HG03460 (cell line): ENCODE measurements around the gene MEIS1.
"Not testable (repeated sequence)": the region's sequence is repeated elsewhere in the genome, so short reads cannot be mapped to it uniquely, and the experiment has no call there.

ENCODE experiments used
- ATAC-seq: cut with Tn5 transposase; IDR thresholded peaks from one replicate; pipeline ENCODE4 v1.9.1; 2021; ENCODE audit not compliant: unreplicated experiment

Gene MEIS1

DNA sequence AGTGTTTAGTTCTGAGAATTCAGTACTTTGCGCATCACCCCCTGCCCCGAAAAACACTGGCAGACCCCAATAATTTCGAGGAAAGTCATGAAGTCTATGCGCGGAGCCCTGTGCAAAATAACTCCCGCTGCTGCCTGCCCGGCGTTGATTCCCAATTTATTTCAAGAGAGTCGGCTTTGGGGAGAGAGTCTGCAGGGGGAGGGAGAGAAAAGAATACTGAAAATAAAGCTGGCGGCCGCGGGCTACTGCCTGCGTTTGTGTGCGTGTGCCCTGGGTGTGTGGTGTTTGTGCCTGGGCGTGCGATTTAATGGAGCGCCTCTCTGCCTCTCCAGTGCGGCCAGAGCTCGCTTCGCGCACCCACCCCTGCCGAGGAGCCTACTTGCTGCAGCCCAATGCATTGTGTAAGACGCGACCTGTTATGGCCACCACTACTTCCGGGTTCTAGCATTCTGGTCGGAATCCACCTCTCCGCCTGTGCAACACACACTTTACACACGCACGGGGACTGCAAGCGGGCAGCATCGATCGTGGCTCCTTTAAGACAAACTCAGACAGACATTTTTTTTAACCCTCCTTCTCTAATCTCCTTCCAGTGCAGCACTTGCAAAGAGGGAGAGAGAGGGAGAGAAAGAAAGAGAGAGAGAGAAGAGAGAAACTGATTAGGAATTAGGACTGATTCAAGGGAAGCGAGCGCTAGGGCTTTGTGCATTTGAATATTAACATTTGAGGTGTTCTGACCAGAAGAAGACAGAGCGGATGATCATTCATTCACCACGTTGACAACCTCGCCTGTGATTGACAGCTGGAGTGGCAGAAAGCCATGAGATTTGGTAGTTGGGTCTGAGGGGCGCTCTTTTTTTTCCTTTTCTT is at the start of gene MEIS1:
Gene MEIS1 (plus strand): TSS at position 447 of the 870 bp plus-strand sequence. CDS start 732 bp downstream, outside the sequence.
- ATAC-seq: peak; percentile 78

DNA sequence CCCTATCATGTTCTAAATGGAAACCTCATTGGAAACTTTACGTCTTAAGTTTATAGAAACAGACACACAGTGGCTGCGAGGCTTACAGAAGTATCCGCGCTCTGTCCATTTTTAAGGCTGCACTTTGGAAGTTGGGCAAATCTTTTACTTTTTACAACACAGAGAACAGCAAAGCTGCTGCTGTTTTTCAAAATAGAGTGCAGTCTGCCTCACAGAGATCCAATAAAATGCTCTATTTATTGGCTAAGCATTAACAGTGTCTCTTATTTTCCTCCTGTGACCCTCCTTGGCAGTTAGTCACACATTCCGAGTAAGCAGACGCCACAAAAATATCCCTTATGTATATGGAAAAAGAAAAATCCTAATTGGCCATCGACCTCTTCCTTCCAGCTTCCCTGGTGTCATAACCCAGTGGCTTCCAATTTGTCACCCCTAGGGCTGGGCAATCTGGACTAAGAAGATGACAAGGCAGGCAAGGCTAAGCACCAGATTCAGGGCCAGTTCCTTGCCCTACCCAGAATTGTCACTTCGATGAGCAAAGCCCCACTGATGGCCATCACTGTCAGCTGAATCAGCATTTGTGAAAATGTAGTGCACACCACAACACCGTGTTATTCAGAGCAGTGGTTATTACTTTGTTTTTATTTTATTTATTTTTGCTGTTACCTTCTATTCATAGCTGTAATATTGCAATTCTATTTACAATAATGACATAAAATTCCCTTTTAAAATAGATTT is 47.7 kb upstream of the MEIS1 start:
- no peak for ATAC-seq

DNA sequence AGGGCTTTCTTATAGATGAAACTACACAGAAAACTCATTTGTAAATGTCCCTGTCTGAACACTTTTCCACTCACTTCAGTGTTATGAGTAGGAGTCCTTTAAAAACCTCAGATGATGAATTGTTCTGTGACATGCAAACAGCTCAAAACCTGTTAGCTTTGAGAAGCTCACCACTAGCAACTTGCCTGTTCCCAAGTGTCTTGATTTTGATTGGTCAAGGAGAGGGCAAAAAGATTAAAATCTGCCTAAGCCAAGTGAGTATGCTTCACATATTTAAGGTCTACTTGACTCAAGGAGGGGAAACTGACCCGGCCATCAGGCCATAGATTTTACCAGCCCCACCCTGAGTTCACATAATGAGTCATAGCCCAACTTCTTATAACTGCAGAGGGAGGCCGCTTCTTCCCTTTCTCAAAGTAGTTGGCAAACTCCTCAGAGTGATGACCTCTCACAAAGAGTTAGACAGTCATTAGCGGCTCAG is 45.2 kb upstream of the MEIS1 start:
- ATAC-seq: no peak

DNA sequence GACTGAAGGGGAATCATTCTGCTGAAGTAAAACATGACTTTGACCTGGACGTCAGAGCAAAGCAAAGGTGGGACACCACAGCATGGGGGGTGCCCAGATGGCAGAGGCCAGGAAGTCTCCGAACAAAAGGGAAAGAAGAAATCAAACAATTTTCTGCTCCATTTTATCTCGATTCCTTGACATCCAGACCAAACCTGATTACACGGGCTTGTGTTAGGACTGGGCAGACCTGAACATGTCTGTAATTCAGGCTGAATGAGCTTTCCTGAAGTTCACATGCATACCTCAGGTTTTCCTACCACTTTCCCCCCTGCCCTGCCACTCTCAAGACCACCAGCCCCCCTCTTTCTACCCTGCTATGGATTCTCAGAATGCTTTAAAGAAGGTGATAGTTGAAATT is 44.8 kb upstream of the MEIS1 start:
- ATAC-seq: no peak

DNA sequence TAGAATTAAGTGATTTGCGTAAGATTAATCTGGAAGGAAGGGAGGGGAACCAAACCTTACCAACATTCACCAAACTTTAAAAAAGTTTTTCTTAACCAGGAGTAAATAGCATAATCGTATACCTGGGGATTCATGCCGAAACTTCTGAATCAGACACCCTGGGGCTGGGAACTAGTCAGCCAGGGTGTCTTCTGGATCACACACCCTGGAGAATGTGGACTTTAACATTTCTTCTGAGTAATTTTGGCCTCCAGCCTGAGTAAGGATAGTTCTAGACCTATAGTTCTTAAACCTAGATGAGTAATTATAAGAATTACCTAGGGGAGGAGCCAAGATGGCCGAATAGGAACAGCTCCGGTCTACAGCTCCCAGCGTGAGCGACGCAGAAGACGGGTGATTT is 44.1 kb upstream of the MEIS1 start:
- no peak for ATAC-seq

DNA sequence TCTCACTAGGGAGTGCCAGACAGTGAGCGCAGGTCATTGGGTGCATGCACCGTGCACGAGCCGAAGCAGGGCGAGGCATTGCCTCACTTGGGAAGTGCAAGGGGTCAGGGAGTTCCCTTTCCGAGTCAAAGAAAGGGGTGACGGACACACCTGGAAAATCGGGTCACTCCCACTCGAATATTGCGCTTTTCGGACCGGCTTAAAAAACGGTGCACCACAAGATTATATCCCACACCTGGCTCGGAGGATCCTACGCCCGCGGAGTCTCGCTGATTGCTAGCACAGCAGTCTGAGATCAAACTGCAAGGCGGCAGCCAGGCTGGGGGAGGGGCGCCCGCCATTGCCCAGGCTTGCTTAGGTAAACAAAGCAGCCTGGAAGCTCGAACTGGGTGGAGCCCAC is 43.7 kb upstream of the MEIS1 start:
- ATAC-seq: not testable (repeated sequence)

DNA sequence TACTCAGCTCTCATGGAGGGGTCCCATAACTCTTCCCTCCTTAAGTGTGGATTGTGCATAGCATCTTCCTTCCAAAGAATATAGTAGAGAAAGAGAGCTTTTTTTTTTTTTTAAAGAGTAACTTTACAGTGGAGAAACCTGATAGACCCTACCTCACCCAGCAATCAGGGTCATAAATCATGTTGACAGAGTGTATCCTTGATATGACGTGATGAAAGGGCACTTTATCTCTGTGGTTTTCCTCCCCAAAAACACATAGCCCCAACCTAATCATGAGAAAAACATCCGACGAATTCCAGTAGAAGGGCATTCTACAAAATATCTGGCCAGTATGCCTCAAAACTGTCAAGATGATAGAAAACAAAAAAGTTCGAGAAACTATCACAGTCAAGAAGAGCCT is 29.5 kb upstream of the MEIS1 start:
- ATAC-seq: no peak

DNA sequence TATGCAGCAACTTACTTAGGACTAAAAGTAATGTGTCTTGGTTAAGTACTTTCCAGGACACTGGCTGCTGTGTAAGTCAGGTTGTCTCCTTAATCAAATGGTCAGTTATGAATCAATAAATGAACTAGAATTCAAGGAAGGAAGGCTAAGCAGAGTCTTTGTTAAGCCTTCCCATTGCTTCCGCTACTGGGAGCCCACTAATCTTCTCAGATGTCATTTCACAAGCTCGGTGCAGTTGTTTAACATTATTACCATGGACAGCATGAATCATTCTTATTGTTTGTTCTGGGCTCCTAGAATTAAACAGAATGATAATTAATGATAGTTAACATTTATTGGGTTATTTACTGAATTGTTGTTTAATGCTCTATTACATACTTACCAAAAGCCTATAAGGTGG is 26.0 kb upstream of the MEIS1 start:
- no peak for ATAC-seq

DNA sequence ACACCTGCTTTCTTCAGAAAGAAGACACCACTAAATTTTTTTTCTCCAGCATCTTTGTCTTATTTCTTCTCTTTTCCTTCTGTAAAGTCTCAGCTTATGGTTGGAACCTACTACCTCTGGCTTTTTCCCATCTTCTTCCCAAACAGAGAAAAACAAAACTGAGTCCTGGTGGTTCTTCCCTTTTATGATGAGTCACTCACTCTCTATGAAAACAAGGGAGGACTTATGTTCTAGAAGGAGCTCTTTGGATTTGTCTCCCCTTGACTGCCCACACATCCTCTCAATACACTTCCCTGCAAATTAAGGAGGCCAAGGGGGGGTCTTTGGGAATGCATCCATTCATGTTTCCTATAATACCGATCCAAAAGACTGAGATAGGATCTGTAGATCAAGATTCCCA is 22.1 kb upstream of the MEIS1 start:
- ATAC-seq: no peak

DNA sequence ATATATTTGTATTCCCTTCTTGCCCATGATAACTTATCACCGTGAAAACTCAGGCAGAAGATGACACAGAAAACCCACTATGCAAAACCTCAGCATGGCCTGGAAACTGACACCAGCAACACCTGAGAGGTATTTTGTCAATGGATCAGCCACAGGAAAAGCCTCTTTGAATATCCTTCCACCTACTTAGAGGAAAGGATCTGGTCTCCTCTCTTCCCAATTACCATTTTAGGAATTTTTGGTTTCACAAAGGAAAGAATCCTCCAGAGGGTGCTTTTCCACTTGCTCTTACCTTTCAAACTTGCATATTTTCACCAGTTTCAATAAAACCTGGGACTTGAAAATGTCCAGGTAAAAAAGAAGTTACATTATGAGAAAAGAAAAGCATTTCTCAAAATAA is 20.0 kb upstream of the MEIS1 start:
- no peak for ATAC-seq

DNA sequence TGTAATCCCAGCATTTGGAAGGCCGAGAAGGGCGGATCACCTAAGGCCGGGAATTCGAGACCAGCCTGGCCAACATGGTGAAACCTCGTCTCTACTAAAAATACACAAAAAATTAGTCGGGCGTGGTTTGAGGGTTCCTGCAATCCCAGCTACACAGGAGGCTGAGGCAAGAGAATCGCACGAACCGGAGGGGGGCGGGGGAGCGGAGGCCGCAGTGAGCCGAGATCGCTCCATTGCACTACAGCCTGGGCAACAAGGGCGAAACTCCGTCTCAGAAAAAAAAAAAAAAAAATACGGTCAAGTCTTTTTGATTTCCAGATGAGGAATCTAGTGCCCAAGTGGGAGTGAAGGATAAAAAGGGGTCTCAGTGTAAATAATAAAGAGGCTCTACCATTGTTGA is 16.5 kb upstream of the MEIS1 start:
- no peak for ATAC-seq

DNA sequence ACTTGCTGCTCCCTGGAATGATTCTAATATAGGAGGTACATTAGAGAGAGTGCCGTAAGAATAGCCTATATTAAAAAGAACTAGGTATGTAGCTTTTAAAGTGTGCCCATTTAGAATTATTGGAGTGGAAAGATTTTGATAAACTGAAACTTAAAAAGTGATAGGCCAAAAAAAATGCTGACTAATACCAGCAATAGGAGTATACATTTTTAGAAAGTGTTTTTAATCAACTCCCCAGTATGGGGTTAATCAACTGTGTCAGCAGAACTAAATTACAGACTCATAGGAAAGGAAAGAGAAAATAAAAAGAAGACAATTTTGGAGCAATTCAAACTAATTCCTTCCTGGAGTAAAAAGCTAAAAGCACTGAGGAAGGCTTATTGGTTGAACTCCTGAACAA is 13.3 kb upstream of the MEIS1 start:
- ATAC-seq: no peak

DNA sequence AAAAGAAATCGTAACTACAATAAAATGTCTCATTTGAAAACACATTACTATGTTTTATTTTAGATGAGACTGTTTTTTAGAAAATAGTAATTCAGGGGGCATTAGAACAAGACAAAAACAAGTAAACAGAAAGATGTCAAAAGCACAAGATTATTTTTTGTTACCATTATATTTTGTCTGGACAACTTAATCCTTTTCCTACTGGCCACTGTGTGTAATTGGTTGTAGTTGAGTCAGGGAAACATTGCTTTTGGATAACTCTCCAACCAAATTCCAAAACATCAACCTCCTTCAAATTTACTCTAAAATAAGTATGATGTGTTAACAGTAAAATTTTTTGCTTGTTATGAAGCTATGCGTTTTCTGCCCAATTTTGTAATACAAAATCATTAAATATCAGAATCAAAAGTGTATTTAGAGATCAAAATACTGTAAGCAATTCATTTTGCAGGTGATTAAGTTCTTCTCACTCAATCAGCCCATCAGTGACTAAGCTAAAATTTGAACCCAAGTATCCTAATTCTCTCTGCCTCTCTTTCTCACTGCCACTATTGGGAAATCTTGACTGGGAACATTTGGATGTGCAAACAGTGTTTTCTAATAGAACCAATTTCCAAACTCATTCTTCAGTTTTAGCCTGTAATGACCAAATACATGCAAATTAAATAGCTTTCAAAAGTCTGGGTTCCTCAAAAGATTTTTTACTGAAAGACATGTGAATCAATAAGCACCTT is 11.4 kb upstream of the MEIS1 start:
- no peak for ATAC-seq

DNA sequence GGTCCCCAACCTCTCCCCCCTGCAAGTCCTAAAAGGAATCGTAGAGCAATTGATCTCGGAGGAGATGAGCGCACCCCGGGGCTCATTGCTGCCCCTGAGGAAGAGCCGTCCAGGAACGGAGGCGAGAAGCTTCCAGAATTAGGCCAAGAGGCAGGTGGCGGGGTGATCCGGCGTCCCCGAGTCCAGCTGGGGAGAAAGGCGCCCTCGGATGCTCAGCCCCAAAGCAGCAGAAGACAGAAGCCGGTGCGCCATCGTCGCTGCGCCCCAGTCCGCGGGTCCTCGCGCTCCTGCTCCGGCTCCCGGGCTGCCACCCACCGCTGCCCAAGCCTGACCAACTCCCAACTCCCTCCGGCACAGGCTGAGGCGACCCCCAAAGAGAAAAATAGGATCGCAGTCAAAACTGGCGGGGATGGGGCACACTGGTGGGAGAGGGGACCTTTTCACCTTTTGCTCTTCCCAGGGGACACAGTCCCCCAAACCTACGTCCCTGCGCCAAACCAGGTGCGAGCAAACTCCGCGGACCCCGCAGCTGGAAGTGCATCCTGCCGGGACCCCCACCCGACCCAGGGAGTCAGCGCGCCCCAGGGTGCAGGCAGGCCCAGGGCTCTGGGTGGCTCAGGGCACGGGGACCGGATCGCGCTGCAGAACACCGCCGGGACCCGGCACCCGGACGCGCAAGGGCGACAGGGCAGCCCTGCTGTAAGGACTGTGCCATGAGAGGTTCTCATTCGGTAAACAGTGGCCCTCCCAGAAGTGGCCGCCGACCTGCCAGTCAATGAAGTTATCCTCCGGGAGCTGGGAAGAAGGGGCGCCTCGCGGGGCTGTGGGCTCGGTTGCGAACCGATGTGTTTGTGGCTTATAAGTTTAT is 8.4 kb upstream of the MEIS1 start:
- no peak for ATAC-seq

DNA sequence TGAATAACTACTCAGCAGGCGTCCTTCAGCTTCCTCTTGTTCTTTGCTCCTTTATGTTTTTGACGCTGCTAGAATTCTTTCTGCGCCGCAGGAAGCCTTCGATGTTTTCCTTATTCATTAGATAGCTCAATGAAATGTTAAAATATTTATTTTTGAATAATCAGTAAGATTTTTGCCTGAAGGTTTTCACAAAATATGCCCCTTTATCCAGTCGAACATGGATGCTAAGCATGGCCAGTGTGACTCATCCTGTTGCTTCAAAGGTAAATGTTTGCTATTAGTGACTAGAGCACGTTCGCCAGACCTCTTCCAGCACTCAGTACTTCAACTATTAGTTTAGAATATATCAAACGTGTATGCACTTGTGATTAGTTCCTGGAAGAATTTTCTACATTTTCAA is 7.6 kb upstream of the MEIS1 start:
- no peak for ATAC-seq

DNA sequence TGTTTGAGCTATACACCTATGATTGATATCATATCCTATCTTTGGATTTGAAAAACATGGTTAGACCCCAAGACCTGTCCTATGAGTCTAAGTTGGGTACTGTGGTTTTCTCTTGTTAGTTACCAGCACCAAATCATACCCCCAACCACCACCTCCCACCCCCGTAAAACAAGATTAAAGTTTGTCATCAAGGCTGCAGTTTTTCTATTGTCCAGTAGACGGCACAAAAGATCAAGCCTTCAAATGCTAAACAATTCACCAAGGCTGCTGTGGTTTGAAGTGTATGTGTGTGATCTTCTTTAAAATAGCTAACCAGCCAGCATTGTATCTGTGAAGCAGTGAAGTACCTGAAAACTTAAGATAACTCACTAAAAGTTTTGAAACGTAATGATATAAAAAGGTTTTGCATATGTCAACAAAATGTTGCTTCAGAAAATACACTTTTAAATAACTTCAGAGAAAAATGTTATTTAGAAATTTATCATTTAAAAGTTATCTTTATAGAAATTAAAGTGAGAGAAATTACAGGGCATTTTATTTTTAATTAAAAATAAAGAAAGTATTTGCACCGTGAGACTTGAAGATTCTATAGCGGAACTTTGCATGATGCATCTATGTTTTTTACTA is 5.8 kb upstream of the MEIS1 start:
- no peak for ATAC-seq

DNA sequence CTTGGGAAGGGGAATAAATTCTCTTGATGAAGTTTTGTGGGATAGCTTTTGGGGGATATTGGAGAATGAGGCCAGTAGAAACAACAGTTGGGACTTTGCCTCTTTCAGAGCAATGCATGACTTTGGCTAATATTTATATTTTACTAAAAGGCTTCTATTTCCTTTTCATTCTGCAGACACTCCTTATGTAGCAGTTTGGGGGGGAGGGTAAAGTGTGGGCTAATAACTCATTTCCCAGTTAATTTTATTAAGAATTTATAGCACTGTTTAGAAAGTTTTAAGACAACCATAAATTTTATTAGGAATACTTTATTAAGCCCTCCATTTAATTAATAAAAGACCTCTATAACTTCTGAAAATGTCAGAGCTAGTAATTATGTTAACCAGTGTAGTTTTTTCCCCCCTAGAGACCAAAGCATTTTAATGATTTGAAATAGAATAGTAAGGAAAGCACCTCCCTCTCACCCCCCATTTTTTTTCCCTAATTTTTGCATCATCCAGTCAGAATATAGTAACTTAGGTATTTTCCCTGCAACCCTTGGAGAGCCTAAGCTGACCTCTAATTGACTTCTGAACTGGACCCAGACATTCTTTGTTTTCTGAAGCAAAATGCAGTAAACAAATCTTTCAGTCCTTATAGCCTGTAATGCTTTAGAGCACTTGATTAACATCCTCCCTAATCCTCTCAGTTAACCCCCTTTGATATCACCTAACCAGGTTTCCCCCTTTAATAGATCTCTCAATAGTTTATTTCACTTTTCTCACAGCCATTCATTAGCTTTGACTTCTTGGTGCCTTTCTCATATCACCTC is 5.0 kb upstream of the MEIS1 start:
- no peak for ATAC-seq

DNA sequence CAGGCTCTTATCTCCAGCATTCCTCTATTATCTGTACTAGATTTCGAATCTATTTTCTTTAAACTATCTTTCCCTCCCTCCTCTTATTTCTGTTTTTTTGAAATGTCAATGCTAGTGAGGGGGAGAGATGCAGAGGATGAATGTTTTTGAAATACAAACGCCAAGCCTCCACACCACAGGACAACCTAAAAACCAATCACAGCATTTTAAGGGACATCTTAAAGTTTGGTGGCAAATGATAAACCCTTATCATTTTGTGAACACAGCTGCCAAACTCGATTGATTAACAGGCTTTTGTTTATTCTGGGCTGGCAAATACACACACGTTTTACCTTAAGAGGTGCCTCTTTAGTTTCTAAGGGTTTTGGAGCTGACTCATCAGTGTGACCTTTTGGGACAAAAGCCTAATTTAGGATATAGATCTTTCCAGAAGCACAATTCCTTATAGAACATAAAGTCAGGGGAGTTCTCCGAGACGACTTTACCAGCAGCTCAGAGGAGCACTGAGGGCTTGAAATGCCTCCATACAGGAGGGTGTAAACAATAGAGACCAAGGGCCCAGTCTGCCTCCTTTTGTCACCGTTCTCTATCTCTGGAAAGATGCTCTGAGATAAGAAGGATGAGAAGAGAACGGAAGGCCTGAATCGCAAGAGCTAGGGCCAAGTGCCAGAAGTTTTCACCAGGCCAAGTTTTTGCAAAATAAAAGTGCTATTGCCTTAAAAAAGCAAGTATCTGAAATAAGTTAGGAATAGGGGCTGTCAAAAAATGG is 4.2 kb upstream of the MEIS1 start:
- ATAC-seq: no peak

DNA sequence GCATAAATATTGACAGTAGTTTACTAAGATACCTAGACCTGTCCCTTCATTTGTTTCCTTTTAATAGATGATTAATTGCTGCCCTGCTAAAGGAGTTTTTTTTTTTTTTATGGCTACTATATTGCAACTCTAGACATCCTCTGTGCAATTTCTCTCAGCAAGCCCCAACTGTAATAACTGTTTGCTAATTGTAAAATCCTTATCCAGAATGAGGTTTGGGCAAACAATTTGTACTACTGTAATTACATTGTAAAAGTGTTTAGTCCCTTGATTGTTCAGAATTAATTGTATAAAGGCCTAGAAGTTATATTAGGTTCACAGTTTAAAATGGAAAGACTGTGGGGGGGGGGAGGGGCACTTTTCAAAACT is 3.7 kb upstream of the MEIS1 start:
- no peak for ATAC-seq
